HG03571 (cell line): ENCODE results near the gene ADAMTS3.

Experiments used
- ATAC-seq: cut with Tn5 transposase; IDR thresholded peaks from one replicate; pipeline ENCODE4 v1.9.1; 2021; ENCODE audit not compliant: unreplicated experiment

Gene ADAMTS3

GRCh38 chr4:72422416-72422815 is 146.6 kb downstream of the ADAMTS3 start:
- no peak for ATAC-seq

- no peak for ATAC-seq
These were observed 150.6 kb downstream of the ADAMTS3 start for GRCh38 chr4:72418458-72418857.

GRCh38 chr4:72410158-72410557 is 158.9 kb downstream of the ADAMTS3 start:
- ATAC-seq = no peak

- no peak for ATAC-seq
These were observed 160.5 kb downstream of the ADAMTS3 start for GRCh38 chr4:72408568-72408967.

- ATAC-seq = no peak
These were observed 163.6 kb downstream of the ADAMTS3 start for GRCh38 chr4:72405417-72405816.

- ATAC-seq = no peak
These were observed 171.7 kb downstream of the ADAMTS3 start for GRCh38 chr4:72397314-72397713.

GRCh38 chr4:72394012-72394663 is 174.9 kb downstream of the ADAMTS3 start:
- ATAC-seq = no peak

GRCh38 chr4:72391281-72391680 is 177.7 kb downstream of the ADAMTS3 start:
- ATAC-seq = no peak

GRCh38 chr4:72390409-72390808 is 178.6 kb downstream of the ADAMTS3 start:
- no peak for ATAC-seq

- no peak for ATAC-seq
These were observed 180.5 kb downstream of the ADAMTS3 start for GRCh38 chr4:72388521-72388920.

- ATAC-seq = no peak
These were observed 181.1 kb downstream of the ADAMTS3 start for GRCh38 chr4:72387959-72388358.

GRCh38 chr4:72383439-72383838 is 185.6 kb downstream of the ADAMTS3 start:
- ATAC-seq = no peak

GRCh38 chr4:72378901-72379300 is 190.1 kb downstream of the ADAMTS3 start:
- no peak for ATAC-seq

GRCh38 chr4:72377491-72378194 is 191.4 kb downstream of the ADAMTS3 start:
- ATAC-seq = no peak

GRCh38 chr4:72376901-72377300 is 192.1 kb downstream of the ADAMTS3 start:
- ATAC-seq = no peak

- ATAC-seq = no peak
These were observed 193.8 kb downstream of the ADAMTS3 start for GRCh38 chr4:72375073-72375736.

GRCh38 chr4:72374159-72374558 is 194.9 kb downstream of the ADAMTS3 start:
- no peak for ATAC-seq

- ATAC-seq = no peak
These were observed 202.4 kb downstream of the ADAMTS3 start for GRCh38 chr4:72366601-72367000.

GRCh38 chr4:72365981-72366380 is 203.0 kb downstream of the ADAMTS3 start:
- ATAC-seq = no peak

- ATAC-seq = no peak
These were observed 204.0 kb downstream of the ADAMTS3 start for GRCh38 chr4:72365016-72365415.

GRCh38 chr4:72360075-72360474 is 208.9 kb downstream of the ADAMTS3 start:
- ATAC-seq = no peak

GRCh38 chr4:72358483-72358882 is 210.5 kb downstream of the ADAMTS3 start:
- no peak for ATAC-seq
